Amniotic stem cell (primary cell): ENCODE measurements around the gene SNX3.

Experiments
- DNase-seq: peaks from one replicate; lab custom pipeline; 2025; lab: John Stamatoyannopoulos, UW

The SNX3 gene

DNA sequence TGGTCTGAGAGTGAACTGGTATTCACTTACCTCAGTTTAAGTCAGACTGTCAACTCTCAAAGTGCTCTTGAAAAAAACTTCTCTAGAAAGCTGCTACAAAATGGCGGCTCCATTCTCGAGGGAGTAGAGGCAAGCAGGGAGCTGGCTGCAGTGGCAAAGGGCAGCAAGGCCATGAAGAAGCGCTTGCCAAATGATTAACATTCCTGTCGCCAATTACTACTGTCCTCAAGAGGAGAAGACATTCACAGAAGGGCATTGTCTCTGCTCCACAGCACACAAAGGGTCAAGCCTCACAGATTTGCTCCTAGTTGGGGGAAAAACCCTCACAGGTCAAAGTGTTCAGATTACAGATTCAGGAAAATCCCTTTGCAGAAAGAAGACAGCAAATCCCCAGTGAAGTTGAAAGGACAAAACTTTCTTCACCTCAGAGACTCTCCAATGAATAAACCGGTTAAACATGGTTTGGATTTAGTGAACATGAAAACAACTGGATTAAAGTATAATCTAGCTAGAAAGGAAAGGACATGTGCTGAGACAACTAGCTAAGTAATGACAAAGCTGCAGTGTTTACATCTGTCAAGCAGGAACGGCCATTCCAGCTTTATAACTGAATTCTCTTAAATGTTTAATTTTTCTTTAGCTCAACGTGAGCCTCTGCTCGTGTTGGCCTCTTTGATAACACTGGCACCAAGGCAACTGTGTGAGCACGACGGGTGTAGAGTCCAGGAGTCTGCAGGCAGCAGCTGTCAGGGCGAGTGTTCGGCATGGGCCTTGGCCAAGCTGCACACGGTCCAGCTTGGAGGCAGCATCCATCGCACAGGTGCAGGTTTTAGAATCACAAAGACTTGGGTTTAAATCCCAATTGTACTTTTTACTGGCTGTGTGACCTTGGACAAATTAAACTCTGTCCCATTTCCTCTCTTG lies 57.4 kb downstream of the SNX3 start:
- no peak for DNase-seq

DNA sequence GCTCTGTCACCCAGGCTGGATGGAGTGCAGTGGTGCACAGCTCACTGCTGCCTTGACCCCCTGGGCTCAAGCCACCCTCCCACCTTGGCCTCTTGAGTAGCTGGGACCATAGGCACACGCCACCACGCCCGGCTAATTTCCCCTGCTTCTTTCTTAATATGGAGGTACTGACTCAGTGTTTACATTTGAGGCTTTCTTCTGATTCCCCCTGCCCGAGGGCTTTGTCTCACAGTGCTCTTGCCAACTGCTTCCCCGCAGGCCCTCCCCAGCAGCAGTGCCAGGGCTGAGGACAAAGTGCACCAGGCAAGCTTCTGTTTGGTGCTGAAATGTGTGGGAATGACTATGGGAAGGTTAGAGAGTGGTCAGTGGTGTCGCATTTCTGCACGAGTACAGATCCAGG lies 60.2 kb downstream of the SNX3 start:
- peak; percentile 28 for DNase-seq

DNA sequence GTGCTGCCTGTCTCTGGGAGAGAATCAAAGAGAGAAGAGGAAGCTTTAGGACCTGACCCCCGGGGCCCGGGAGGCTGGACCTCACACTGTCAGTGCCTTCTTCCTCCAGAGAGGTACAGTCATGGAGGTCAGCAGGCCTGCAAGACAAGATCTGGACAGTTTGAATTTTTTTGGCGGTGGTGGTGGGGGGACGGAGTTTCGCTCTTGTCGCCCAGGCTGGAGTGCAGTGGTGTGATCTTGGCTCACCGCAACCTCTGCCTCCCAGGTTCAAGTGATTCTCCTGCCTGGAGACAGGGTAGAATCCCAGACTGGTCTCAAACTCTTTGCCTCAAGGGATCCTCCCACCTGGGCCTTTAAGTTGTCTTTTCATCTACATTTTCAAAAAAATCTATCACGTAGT lies 60.7 kb downstream of the SNX3 start:
- no peak for DNase-seq

DNA sequence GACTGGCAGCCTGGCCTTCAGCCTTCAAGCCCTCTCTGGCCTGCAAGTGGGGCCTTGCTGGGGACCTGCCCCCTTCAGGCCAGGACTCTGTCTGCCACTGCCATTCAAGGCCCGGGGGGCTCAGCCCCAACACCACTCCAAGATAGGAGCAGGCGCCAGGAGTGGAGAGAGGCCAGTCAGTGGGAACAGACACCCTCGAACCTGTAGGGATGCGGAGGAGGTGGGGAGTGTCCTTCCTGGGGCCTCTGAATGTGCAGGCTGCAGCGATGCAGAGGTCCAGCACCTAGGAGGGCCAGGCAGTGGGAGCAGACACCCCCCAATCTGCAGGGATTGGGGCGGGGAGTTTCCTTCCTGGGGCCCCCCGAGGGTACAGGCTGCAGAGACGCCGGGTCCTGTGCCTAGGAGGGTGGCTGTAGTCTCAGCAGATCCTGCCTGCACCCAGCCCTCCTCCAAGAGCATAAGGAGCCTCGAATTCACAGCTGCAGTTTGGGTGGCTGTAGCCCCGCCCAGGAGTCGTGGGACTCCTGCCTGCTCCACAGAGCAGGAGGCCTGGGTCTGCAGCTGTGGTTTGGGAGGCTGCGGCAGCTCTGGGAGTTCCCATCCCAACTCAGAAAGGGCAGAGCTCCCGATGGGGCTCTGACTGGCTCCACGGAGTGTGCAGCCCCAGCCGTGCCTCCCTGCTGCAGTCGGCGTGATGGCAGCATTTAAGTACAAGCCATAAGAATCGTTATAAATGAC lies 61.9 kb downstream of the SNX3 start:
- no peak for DNase-seq

DNA sequence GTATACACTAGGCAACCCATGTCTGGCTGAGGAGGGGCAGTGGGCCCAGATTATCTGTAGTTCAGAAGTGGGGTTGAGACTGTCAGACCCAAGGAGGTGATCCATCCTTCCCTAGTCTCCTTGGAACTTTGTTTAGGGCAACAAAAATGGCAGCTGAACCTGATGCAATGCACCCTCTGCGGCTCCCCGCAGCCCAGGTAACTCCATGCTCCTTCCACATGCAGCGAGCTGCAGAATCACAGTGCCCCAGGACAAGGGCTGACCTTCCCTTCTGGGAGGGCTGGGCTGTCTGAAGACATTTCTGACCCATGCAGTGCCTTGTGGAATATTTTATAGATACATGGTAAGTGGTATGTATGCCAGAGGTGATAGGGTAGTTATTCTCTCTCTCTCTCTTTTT lies 65.6 kb downstream of the SNX3 start:
- no peak for DNase-seq

DNA sequence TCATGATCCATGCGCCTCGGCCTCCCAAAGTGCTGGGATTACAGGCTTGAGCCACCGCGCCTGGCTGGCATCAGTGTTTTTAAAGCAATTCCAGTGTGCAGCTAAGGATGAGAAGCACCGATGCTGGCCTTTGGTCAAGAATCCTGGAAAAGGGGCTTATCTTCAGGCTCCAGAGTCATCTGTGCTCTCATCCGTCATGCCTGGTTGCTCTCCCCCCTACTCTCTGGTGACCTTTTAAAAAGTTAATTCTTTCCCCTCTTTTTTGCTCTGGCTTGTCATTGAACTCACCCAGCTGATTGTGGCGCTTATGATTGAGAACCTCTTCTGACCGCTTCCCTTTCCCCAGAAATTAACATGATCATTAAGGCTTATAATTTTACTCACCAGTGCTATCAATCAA lies 66.3 kb downstream of the SNX3 start:
- DNase-seq = no peak

DNA sequence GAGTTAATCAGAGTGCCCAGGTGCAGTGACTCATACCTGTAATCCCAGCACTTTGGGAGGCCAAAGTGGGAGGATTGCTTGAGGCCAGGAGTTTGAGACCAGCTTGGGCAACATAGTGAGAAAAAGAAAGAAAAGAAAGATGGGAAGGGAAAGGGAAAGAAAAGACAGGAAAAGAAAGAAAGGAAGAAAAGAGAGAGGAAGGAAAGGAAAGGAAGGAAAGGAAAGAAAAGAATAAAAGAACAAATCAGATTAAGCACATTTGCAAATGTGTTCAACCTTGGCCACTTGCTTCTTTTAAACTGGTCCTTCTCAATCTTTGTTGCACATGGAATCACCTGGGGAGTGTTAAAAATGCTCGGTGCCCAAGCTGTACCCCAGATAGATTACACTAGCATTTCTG lies 67.0 kb downstream of the SNX3 start:
- no peak for DNase-seq

DNA sequence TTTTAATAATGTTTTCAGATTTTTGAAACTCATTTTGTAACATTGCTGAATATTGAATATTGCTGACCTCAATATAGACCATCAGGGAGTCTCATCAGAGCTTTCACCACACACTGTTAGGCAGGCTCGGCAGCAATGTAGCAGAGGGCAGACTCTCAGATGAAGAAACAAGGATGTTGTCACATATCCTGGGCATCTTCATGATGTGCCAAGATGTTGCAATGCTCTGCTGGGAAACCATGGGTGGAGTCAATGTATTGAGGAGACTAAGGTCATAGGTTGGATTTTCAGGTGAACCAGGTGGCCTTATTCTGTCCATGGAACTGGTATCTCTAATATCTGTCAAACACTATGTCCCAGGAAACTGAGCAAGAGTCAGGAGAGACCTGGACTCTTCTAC lies 67.7 kb downstream of the SNX3 start:
- DNase-seq = no peak

DNA sequence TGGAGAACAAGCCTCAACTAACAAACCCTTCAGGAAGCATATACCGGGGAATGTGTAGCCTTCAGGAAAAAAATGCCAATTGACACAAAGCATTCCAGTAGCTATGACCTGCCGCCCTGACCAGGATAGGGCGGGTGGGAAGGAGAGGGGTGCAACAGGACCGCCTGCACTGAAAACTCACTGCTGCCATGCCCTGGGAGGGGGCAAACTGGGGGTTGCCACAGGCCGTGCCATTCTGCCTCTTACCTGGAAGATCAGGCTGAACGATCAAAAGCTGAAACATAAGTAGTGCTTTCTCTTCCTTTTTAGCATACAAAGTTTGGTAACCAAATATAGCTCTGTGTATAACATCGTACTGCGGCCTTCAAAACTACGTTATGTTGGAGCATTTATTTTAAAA lies 73.3 kb downstream of the SNX3 start:
- DNase-seq = no peak

DNA sequence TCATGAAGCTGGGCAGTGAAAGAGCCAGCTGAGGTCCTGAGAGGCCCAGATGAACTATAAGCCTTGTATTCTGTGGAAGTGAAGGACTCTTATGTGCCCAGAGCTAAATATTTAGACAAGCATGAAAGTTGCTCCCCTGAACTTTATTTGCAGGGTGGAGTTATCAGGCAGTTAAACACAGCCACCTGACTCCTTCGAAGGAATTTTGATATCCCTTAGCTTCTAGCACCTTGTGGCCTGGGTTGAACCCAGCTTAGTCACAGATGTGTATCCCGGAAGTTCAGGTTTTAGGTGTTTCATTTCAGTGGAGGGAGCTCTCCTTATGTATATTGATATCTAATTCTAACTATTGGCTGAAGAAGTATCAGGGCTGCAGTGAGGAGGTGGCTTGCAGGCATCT lies 74.6 kb downstream of the SNX3 start:
- DNase-seq = no peak

DNA sequence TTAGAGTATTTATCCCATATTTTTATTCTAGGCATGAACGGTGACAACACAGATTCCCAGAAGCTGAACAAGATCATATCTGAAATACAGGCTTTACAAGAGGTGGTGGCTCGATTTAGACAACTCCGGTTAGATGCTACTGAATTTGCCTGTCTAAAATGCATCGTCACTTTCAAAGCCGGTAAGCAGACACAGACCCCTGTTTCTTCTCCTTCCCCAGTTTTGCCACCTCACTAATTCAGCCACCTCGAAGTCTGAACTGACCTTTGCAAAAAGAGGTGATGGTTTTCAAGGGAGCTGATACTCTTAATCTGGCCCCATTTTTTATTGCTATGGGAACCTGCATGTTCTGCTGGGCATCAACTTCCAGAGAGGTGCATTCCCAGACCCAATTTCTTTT lies 80.1 kb downstream of the SNX3 start:
- DNase-seq = no peak

DNA sequence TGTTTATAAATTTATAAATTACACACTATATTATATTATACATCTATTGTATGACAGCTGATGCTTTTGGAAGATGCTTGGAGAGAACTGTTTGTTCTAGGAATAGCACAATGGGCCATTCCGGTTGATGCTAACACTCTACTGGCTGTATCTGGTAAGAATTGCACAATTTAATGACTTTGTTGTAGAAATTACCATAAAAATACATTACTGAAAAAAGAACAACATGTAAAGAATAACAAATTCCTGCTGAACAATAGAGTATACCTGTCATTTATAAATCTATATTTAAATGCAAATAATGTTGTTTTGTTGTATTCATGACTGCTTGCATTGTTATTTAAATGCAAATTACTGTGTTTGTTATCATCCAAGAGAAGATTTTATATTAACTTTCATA lies 80.6 kb downstream of the SNX3 start:
- DNase-seq = no peak

DNA sequence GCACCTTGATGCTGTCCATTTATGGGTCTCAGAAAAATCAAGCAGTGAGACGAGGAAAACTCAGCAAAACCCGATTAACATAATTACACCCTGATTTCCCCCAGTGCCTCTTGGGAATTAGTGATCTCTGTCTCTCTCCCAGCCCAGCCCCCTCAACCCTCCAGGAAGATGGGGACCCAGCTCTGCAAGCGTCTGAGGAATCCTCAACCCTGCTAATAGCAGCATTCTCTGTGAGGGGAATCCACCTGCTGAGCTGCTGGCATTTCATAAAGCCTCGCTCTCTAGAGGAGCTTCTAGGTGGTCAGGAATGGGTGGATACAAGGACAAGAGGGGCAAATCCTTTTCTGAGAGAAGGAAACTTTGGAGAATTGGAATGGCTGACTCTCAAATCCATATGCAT lies 81.1 kb downstream of the SNX3 start:
- no peak for DNase-seq

DNA sequence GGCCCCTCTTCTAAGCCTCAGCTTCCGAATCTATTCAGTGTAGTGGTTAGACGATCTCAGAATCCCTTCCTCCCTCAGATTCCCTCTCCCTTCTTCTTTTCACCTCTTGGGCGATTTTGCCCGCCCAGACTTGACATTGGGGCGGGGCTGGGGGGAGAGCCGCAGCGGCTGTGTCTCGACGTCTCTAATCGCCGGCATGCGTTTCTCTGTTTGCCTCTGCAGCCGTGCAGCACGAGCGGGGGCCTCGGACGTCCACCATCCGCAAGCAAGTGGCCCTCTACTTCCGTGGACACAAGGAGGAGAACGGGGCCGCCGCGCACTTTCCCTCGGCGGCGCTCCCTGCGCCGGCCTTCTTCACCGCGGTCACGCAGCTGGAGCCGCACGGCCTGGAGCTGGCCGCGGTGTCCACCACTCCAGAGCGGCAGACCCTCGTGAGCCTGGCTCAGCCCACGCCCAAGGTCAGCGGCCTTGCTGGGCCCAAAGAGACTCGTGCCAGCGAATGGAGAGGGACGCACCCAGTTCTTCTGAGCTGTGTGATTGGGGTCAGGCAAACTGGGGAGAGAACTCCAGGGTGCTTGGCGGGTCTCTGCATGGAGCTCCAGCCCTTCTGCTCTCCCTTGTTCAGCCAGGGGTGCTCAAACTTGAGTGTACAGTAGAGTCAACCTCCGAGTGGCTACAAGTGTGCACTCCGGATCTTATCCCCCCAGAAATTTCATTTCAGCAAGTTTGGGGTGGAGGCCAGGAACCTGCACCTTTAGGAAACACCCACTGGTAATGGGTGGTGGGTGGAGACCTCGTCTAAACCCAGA lies 84.4 kb downstream of the SNX3 start:
- DNase-seq = no peak

DNA sequence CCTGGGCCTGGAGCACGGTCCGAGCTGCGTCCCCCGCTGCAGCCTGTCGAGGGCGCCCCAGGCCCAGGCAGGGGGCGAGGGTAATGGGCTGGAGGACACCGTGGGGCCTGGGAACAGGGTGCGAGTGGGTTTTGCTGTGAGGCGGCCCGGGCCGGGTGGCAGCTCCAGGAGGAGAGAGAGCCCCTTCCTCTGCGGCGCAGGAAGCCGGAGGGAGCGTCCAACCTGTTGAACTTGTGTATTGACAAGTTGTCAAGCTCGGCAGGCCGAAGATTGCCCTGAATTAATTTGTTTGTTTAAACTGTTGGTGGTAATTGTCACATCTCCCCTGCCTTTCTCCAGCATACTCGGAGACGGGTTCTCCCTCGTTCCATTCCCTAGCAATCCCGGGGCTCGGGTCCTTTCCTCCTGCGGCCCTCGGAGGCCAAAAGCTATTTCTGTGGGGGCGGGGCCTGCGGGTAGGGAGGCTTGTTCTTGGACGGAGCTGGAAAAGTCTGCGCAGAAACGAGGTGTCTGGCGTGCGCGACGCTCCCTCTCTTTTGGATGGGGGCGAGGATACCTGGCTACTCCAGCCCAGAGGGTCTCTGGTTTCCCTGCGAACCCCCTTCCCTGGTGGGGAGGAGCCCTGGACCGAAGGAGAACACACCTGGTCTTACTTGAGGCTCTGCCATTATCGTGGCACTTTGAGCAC lies 85.1 kb downstream of the SNX3 start:
- no peak for DNase-seq

DNA sequence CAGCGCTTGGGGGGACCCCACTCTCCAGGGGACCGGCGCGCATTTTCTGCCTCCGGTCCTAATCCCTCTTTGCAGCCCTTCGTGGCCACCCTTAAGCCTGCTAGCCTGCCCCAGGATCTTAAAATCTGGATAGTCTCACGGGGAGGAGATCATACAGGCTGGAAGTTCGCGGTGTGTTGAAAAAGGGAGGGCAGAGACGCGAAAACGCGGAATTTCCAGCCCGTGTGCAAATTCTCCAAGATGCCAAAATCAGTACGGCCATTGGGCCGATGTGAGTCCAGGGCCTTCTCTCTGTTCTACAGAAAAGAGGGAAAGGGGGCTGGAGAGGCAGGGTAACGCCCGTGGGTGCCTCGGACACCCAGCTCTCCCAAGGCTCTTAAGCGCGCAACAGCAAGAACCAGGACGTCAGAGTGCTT lies 85.7 kb downstream of the SNX3 start:
- DNase-seq = no peak

DNA sequence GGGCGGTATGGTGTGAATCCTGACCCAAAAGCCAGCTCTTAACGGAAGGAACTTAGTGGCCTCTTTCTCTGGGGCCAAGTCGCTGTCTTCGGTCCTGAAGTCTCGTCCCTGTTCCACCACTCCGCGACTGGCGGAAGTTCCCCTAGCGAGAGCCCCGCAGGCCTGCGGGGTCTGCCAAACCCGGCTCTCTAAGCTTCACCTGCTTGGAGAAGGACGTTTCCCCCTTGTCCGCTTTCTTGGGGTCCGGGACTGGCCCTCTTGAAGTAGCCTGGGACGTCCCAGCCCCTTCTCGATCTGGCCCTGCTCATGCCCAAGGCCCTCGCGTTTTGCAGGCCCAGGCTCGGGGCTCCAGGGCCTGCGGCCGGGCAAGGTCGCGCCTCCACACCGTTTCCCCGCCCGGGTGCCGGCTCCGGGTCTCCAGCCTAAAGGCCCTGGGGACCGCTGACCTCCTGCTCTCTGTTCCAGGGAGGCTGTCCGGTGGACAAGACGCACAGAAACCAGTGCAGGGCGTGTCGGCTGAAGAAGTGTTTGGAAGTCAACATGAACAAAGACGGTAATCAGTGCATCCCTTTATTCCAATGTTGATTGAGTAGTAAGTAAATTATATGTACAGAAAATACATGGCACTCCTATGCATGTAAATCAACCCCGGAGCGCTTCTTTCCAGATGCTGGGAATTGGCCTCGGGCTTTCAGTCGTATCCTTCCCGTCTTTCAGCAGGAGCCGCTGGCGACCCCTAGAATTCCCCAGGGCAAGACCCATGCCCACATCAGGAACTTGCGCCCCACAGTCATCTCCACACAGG lies 86.3 kb downstream of the SNX3 start:
- no peak for DNase-seq

DNA sequence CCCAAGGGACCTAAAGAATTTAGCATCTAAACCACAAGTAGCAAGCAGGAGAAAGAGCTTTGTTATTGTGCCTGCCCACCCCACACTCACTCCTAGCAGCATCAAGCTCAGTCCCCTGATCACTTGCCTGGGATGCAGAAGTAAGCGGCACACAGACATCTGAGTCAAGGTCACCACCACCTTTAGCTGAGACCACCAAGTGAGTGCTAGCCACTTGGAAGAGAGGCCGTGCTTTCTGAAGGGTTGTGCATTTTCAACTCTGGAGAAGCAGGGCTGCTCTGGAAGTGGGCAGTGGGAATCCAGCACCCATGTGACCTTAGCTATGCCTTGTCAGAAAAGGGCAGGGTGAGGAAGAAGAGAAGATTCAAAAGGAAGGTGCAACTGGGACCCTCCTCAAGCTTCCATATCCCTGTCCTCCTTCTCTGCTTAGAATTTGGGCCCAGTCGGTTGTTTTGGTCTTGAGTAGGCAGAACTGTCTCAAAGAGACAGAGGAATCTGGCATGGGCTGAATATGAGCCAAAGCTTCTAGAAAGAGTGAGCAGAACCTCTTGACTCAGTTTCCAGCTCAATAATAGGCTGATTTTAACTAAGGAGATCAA lies 88.8 kb downstream of the SNX3 start:
- DNase-seq = no peak

DNA sequence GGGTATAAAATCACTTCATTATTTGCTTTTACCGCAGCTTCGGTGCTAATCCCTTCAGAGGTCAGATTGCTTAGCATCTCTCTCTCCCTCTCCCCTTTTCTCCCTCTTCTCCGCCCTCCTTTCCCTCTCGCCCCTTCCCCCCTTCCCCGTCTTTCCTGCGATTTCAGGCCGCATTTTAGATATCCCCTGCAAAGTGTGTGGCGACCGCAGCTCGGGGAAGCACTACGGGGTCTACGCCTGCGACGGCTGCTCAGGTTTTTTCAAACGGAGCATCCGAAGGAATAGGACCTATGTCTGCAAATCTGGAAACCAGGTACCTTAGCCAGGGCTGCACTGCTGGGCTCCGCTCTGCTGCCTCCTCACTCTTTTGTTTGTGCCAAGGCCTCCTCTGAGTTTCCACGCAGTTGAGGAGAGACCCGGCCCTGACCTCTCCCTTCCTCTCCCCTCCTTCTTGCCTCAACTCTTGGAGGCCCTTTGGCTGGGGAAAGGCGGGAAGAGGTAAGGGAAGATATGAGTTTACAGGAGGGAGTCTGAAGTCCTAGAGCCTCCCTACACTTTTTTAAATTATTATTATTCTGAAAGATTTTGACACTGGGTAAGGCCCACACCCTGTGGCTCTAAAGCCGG lies 89.4 kb downstream of the SNX3 start:
- no peak for DNase-seq
